HG02970 (cell line): ENCODE data around the gene MARCHF9.
"Not testable (repeated sequence)": the region's sequence is repeated elsewhere in the genome, so short reads cannot be mapped to it uniquely, and the experiment has no call there.

Experiments
- ATAC-seq: cut with Tn5 transposase; IDR thresholded peaks from one replicate; pipeline ENCODE4 v1.9.1; 2021; ENCODE audit warnings: mild to moderate bottlenecking, moderate library complexity, moderate number of reproducible peaks; ENCODE audit not compliant: unreplicated experiment, low FRiP score

The MARCHF9 gene, protein sequence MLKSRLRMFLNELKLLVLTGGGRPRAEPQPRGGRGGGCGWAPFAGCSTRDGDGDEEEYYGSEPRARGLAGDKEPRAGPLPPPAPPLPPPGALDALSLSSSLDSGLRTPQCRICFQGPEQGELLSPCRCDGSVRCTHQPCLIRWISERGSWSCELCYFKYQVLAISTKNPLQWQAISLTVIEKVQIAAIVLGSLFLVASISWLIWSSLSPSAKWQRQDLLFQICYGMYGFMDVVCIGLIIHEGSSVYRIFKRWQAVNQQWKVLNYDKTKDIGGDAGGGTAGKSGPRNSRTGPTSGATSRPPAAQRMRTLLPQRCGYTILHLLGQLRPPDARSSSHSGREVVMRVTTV

DNA sequence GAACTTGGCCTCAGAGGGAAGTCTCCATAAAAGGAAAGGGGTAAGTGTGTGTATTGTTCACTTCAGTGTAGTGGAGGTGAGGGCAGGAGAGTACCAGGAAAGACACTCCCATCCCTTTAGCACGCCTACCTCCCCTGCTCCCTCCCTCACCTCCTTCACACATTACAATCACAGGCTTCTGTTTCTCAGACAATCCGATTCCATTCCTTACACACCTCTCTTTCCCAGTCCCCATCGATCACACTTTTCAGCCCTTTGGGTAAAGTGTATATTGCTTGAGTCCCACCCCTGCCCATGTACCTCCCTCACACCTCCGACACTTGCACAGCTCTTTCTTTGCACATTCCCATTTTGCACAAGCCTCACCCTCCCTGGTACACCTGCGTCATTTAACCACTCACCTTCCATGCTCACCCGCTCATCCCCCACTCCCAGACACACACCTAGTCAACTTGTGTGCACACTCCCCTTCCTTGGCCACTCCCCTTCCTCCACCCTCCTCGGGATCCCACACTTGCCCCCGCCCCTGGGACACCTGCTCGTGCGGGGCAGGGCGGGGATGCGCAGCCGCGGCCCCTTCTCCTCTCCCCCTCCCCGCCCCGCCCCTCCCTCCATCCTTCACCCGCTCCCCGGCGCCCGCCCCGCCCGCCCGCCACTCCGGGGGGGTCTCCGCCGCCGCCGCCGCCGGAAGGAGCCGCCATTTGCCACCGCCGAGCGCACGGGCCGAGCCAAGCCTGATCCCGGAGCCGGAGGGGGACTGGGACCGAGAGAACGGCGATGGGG, at the start of gene MARCHF9:
Gene MARCHF9 (plus strand): TSS at position 693 of the 783 bp plus-strand sequence. CDS start 426 bp downstream, outside the sequence.
- ATAC-seq = no peak

DNA sequence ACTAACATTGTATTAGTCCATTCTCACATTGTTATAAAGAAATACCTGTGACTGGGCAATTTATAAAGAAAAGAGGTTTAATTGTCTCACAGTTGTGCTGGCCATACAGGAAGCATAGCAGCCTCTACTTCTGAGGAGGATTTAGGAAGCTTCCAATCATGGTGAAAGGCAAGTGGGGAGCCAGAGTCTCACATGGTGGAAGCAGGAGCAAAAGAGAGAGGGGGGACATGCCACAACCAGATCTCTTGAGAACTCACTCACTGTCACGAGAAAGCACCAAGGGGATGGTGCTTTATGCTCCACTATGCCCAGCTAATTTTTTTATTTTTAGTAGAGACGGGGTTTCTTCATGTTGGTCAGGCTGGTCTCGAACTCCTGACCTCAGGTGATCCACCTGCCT, 47.7 kb upstream of the MARCHF9 start:
- no peak for ATAC-seq

DNA sequence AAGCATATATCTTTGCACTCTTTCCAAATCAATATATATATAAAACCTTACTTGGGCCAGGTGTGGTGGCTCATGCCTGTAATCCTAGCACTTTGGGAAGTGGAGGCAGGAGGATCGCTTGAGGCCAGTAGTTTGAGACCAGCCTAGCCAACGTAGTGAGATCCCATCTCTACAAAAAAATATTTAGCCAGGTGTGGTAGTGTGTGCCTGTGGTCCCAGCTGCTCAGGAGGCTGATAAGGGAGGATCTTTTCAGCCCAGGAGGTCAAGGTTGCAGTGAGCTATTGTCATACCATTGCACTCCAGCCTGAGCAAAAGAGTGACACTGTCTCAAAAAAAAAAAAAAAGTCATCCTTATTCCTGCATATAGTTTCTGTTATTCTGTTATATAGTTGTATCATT, 46.6 kb upstream of the MARCHF9 start:
- no peak for ATAC-seq

DNA sequence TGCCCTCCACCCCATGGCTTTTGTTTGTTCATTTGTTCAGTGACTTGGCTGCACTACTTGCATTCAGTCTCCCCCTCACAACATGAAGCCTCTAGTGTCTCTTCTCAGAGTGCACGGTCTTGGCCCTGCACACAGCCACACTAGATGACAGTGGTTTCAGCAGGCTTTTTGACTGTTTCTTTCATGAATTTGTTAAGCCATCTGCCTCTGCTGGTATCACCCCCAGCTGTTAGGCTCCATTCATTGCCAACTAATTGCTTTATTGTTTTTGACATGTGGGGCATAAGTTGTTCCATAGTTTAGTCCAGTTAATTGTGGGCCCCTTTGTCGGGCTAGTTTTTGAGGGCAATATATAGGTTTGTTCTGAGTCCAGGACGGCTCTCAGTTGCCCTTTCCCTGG, 42.2 kb upstream of the MARCHF9 start:
- no peak for ATAC-seq

DNA sequence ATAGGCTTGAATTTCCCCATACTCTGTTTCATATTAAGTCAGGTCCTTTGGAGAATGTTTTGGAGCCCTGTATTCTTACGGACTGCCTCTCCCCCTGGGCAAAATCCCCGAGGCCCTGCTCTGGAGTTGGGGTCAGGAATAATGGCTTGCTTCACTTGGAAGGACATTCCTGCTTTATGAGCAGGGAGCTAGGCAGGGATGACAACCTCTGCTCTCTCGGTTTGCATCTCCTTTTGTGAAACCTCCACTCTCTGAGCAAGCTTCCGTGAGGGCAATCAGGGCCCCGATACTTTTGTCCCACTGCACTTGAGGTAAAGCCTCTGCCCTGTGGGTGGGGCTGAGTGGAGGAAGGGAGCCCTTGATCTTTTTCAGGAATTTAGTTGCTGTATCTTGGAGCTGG, 41.7 kb upstream of the MARCHF9 start:
- ATAC-seq = no peak

DNA sequence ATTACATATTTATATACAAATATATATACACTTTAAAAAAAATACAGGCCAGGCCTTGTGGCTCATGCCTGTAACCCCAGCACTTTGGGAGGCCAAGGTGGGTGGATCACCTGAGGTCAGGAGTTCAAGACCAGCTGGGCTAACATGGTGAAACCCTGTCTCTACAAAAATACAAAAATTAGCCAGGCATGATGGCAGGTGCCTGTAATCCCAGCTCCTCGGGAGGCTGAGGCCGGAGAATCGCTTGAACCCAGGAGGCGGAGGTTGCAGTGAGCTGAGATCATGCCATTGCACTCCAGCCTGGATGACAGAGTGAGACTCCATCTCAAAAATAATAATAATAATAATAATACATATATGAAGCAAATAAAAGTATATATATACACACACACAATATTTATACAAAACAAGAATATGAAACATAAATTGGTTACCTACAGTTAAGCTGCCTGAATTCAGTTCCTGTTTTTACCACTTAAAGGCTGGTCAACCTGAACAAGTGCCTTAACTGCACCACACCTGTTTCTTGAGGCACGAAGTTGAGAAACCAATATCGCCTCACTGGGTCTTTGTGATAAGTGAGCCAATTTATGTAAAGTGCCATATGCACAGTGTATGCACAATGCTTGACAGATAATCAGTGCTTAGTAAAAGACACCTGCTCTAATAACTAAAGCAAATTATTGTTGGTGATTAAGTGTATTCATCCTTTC, 39.7 kb upstream of the MARCHF9 start:
- ATAC-seq = not testable (repeated sequence)

DNA sequence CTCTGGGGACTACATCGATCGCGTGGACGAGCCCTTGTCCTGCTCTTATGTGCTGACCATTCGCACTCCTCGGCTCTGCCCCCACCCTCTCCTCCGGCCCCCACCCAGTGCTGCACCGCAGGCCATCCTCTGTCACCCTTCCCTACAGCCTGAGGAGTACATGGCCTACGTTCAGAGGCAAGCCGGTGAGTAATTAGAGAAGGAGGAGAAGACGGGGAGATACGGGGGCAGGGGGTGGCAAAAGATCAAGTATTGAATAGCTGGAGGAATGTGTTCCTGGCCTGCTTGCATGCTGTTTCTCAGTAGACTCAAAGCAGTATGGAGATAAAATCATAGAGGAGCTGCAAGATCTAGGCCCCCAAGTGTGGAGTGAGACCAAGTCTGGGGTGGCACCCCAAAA, 39.1 kb upstream of the MARCHF9 start:
- no peak for ATAC-seq

DNA sequence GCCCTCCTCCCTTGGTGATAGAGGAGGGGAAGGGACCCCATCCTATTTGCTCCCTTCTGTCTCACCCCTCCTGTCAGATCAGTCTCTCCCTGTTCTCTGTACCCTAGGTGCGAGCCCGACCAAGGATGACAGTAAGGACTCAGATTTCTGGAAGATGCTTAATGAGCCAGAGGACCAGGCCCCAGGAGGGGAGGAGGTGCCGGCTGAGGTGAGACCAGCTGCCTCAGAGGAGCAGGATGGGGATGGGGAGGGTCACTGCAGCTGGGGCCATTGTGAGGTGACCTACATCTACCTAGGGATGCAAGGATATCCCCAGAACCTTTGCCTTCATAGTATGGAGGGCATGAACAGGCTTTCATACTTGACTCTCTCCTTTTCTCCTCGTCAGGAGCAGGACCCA, 38.6 kb upstream of the MARCHF9 start:
- ATAC-seq = no peak

DNA sequence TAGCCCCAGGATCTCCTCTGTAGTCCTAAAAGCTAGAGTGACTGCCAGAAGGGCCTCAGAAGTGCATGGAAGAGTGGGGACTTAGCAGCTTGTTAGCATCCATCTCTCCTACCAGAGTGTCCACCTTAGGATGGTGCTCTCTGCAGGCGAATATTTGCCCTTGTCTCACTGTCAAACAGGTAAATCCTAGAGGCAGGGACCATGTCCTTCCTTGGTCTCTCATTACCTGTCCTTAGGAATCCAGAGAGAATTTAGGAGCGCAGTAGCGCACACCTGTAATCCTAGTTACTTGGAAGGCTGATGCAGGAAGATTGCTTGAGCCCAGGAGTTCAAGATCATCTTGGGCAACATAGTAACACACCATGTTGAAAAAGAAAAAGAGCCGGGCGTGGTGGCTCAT, 37.8 kb upstream of the MARCHF9 start:
- ATAC-seq = no peak

DNA sequence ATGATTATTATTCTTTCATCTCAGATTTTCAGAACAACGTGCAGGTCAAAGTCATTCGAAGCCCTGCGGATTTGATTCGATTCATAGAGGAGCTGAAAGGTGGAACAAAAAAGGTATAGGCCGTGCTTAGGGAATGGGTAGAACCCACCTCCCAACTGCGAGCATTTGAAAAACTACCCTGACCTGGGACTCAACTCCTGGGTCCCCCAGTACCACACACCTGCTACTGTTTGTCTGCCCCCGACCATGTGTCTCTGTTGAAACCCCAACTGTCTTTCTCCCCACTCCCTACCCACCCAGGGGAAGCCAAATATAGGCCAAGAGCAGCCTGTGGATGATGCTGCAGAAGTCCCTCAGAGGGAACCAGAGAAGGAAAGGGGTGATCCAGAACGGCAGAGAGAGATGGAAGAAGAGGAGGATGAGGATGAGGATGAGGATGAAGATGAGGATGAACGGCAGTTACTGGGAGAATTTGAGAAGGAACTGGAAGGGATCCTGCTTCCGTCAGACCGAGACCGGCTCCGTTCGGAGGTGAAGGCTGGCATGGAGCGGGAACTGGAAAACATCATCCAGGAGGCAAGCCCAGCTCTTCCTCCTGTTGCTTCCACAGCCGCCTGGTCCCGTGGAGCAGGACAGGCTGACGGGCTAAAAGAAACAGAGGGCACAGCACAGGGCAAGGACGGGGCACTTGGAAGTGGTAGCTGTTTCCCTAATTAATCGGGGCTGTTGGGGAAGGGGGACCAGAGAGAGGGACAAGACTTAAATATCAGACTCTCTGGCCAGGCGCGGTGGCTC, 36.9 kb upstream of the MARCHF9 start:
- no peak for ATAC-seq

DNA sequence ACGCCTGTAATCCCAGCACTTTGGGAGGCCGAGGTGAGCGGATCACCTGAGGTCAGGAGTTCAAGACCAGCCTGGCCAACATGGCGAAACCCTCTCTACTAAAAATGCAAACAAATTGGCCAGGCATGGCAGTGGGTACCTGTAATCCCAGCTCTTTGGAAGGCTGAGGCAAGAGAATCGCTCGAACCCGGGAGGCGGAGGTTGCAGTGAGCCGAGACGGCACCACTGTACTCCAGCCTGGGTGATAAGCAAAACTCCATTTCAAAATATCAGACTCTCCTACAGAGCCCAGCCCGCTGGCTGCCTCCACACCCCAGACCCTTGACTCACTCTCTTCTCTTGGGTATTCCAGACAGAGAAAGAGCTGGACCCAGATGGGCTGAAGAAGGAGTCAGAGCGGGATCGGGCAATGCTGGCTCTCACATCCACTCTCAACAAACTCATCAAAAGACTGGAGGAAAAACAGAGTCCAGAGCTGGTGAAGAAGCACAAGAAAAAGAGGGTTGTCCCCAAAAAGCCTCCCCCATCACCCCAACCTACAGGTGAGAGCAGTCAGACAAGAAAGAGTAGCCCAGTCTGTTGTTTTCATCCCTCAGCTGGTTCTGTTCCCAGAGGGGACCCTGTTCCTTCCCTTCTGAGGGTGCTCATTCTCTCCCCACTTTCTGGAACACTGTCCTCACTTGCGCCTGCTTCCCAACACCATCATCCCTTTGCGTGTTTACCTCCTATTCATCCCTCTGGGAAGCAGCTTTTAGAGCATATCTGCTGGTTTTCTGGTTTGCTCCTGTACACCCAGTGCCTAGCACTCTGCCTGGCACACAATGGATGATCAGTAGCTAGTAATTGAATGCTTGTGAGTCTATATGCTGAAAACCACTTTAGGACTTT, 36.0 kb upstream of the MARCHF9 start:
- ATAC-seq = no peak

DNA sequence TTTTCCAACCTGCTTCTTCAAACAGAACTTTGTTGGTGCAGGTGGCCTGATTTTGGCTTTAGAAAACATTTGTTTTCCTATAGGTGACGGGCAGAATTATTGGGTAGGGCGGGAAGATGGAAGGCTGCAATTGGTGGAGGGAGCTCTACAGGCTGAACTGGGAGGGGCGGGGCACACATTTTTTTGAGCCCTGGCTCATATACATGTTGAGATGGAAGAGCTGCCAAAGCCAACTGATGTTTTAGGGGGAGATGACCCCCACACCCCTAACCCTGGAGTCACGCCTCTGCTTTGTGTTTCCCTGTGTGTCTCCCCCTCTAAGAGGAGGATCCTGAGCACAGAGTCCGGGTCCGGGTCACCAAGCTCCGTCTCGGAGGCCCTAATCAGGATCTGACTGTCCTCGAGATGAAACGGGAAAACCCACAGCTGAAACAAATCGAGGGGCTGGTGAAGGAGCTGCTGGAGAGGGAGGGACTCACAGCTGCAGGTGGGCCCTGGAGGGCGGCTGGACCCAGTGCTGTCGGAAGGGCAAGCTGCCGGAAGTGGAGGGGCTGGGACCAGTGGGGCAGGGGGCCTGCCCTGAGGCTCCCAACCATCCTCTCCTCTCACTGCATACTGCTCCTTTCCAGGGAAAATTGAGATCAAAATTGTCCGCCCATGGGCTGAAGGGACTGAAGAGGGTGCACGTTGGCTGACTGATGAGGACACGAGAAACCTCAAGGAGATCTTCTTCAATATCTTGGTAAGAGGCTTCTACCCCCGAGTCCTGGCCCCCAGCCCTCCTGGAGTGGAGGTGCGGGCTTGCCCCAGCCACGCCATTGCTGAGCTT, 34.9 kb upstream of the MARCHF9 start:
- no peak for ATAC-seq

DNA sequence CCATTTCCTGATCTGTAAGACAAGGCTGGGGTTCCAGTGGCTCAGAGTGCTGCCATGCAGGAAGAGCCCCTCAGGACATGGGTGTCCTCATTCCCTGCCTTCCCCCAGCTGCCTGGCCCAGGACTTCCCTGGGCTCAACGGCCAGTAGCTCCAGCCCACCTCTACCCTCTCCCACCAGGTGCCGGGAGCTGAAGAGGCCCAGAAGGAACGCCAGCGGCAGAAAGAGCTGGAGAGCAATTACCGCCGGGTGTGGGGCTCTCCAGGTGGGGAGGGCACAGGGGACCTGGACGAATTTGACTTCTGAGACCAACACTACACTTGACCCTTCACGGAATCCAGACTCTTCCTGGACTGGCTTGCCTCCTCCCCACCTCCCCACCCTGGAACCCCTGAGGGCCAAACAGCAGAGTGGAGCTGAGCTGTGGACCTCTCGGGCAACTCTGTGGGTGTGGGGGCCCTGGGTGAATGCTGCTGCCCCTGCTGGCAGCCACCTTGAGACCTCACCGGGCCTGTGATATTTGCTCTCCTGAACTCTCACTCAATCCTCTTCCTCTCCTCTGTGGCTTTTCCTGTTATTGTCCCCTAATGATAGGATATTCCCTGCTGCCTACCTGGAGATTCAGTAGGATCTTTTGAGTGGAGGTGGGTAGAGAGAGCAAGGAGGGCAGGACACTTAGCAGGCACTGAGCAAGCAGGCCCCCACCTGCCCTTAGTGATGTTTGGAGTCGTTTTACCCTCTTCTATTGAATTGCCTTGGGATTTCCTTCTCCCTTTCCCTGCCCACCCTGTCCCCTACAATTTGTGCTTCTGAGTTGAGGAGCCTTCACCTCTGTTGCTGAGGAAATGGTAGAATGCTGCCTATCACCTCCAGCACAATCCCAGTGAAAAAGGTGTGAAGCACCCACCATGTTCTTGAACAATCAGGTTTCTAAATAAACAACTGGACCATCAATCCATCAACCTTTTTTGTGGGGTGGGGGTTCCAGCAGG, 34.0 kb upstream of the MARCHF9 start:
- ATAC-seq = no peak

DNA sequence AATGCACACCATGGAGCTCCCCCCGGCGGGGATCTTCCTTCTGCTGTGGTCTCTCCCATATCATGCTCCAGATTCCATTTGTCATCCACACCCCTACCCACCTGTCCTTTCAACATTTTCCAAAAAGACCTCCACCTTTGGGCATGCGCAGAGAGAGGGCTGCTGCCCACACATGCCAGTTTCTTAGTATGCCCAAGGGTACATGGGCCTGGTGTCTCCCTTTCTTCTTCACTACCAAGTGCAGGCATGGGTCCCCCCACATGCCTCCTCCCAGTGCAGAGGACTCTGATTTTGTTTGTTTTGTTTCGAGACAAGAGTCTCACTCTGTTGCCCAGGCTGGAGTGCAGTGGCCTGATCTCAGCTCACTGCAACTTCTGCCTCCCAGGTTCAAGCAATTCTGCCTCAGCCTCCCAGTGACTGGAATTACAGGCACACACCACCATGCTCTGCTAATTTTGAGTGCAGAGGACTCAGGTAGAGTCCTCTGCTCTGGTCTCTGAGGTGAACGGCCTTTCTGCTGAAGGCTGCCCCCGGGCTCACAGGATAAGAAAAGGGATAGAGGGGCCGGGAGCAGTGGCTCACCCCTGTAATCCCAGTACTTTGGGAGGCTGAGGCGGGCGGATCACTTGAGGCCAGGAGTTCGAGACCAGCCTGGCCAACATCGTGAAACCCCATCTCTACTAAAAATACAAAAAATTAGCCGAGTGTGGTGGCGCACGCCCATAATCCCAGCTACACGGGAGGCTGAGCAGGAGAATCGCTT, 32.9 kb upstream of the MARCHF9 start:
- ATAC-seq = not testable (repeated sequence)

DNA sequence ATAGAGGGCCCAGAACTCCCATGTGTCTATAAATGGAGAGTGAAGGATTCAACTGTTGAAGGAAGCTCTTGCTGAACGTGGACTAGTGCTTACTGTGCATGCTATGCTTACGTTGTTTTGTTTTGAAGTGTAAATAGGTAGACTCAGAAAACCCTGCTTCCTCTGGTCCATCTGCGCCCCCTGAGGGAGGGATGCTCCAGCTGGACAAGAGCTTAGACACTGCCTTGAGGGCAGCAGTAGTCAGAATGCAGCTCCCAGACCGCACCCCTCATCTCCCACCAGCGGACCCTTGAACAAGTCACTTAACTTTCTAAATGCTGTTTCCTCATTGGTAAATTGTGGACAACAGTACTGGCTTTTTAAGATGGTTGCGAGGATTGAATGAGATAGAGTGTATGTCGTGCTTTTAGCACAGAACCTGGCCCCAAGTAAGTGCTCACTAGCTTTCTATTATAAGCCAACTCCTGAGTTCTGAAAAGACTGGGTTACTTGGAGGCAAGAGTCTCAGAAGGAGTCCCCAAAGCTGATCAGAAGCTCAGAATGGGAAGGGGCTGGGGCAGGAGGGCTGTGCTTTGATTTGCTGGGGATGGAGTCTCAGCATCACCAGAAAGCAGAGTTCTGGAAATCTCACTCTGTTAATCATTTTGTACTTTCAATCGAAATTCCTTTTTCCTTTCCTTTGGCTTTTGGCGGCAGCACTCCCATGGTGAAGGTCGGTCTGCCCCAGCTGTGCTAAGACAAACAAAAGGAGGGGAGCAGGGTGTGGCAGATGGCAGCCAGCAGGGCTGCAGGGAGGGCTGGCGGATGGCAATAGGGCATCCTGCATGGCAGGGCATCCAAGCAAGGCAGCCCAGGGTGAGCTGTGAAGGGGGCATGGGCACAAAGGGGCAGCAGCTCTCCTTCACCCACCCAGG, 31.9 kb upstream of the MARCHF9 start:
- no peak for ATAC-seq

DNA sequence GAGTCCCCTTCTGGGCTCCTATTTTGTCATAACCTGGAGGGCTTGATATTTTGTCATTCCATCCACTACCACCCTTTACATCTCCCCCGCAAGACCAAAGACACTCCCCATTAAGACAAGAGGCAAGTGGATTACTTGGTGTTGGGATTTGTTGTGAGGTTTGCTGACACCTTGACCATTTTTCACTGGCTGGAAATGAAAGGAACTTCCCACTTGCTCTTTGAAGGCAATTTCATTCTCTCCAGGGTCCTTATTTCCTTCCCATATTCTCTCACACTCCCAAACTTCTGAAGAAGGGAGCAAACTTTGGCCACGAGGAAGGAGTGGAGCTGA, 31.3 kb upstream of the MARCHF9 start:
- no peak for ATAC-seq
